Panc1 (cell line): ENCODE data around the gene NEK6. TPM values are rescaled to one million over a fixed set of nuclear protein-coding genes. Genes with fewer than 3 reads are reported as not detected.

Source experiments
- ATAC-seq: fragments of 200-7000 bp; cut with Tn5 transposase; 2 replicates; pipeline ENCODE4 v1.9.1; 2020; ENCODE audit warnings: mild to moderate bottlenecking, moderate library complexity
- BruUV-seq: library from RNA; stranded (reverse); fragments of 400-500 nt; replicated peaks from 2 replicates; lab custom pipeline; 2021; lab: Mats Ljungman, UMichigan
- CTCF ChIA-PET: fragments of 300-600 bp; sonication (Branson Sonifier 250); formaldehyde crosslinking; loops from one replicate; lab custom pipeline; 2022; ENCODE audit warnings: antibody characterized with exemption; lab: Charles Lee
- POLR2A ChIA-PET: fragments of 300-600 bp; sonication (Branson Sonifier 250); formaldehyde crosslinking; loops from one replicate; lab custom pipeline; 2022; ENCODE audit warnings: antibody characterized with exemption; lab: Charles Lee
- DNase-seq: peaks from one replicate; pipeline ENCODE4 v3.0.0-alpha.2; 2010; ENCODE audit warnings: low read depth, low spot score
- H3K27ac ChIP-seq: 2 replicates; pipeline ENCODE4 v1.5.1; 2011; ENCODE audit warnings: mild to moderate bottlenecking, low read length, inconsistent platforms
- H3K27me3 ChIP-seq: fragments of 200-500 bp; sonication (Bioruptor generic); 2 replicates; pipeline ENCODE4 v1.6.0; 2014; ENCODE audit warnings: low read length, inconsistent platforms; ENCODE audit not compliant: control insufficient read depth, insufficient read depth
- H3K36me3 ChIP-seq: fragments of 200-500 bp; sonication (Bioruptor generic); 2 replicates; pipeline ENCODE4 v1.5.1; 2014; ENCODE audit warnings: inconsistent platforms, mild to moderate bottlenecking, low read length, moderate library complexity; ENCODE audit not compliant: control insufficient read depth, insufficient read depth
- H3K4me1 ChIP-seq: 2 replicates; pipeline ENCODE4 v1.5.1; 2011; ENCODE audit warnings: inconsistent platforms, mild to moderate bottlenecking, low read length, moderate library complexity; ENCODE audit not compliant: control insufficient read depth, insufficient read depth
- H3K4me3 ChIP-seq, 2 experiments: 2 replicates each; pipeline ENCODE4 v1.5.1; 2011 to 2012; ENCODE audit warnings: low read depth in 2 of 2, low read length in 2 of 2, mild to moderate bottlenecking in 2 of 2, inconsistent platforms in 1 of 2, moderate library complexity in 1 of 2
- H3K9me3 ChIP-seq: fragments of 200-500 bp; sonication (Bioruptor generic); 2 replicates; pipeline ENCODE4 v1.5.1; 2014; ENCODE audit warnings: low read depth, mild to moderate bottlenecking, inconsistent platforms, low read length, moderate library complexity; ENCODE audit not compliant: control insufficient read depth, insufficient read depth
- CTCF ChIP-seq: fragments of 450-650 bp; IDR thresholded peaks from 2 replicates; pipeline ENCODE4 v1.5.1; 2017; ENCODE audit warnings: mild to moderate bottlenecking
- POLR2AphosphoS5 ChIP-seq: IDR thresholded peaks from 2 replicates; pipeline ENCODE4 v1.6.1; 2012; ENCODE audit warnings: mild to moderate bottlenecking, low read depth, low read length, moderate library complexity
- REST ChIP-seq, 2 experiments: IDR thresholded peaks; 2 replicates each; pipeline ENCODE4 v1.6.1; 2011 to 2012; ENCODE audit warnings: low read depth in 2 of 2, control low read depth in 1 of 2, low read length in 1 of 2, mild to moderate bottlenecking in 1 of 2, moderate library complexity in 1 of 2; ENCODE audit not compliant: insufficient read depth in 1 of 2
- SIN3A ChIP-seq: IDR thresholded peaks from 2 replicates; pipeline ENCODE4 v1.6.1; 2012; ENCODE audit warnings: low read depth, mild to moderate bottlenecking, low read length, moderate library complexity, borderline replicate concordance; ENCODE audit not compliant: insufficient read depth
- TCF7L2 ChIP-seq: IDR thresholded peaks from 2 replicates; pipeline ENCODE4 v1.6.1; 2011; ENCODE audit warnings: mild to moderate bottlenecking, low read depth, low read length, inconsistent platforms
- in situ Hi-C: cut with HindIII; loops from 2 replicates; pipeline ENCODE4 v1.10.0; 2016; ENCODE audit warnings: low sequenced_read_pairs, low pct_unique_long_range_greater_than_20kb
- intact Hi-C: fragments of 100-400 bp; cut with micrococcal nuclease; formaldehyde crosslinking; loops from one replicate; pipeline ENCODE4 v1.10.0; 2022; ENCODE audit not compliant: unreplicated experiment
- total RNA-seq: library from RNA; stranded (reverse); gene quantifications from one replicate; pipeline ENCODE4 v1.2.1, GENCODE V29; 2021; ENCODE audit not compliant: unreplicated experiment

Gene NEK6
- total RNA-seq, 1 experiment from 2014 or later: 56.3 TPM

GRCh38 chr9:124296094-124296493, 38.3 kb downstream of the NEK6 start:
- ATAC-seq (no peak), DNase-seq (no peak)
- TF ChIP-seq POLR2AphosphoS5: no peak
- no peak for TF ChIP-seq CTCF
- TF ChIP-seq REST (IDR thresholded peaks at IDR 0.05; ENCODE audit: insufficient read depth in 1 of 2, low read depth in 2 of 2, low read length in 1 of 2): no peak
- TF ChIP-seq TCF7L2: no peak
- TF ChIP-seq SIN3A: no peak
- in situ Hi-C loops (no loop called here), intact Hi-C loops (no loop called here)
- POLR2A ChIA-PET: no interaction called here
- peak overlapping the region; percentile 94 for H3K27ac ChIP-seq
- no peaks in the 10 kb centered on the region for H3K9me3 ChIP-seq
- CTCF ChIA-PET: no interaction called here
- H3K4me3 ChIP-seq: no peak overlapping the region
- H3K4me1 ChIP-seq: peaks cover 100% of the 10 kb centered on the region
- H3K36me3 ChIP-seq: no peaks in the 10 kb centered on the region
- no TSS peak for BruUV-seq
- no peaks in the 10 kb centered on the region for H3K27me3 ChIP-seq

- H3K4me3 ChIP-seq: no peak overlapping the region
- DNase-seq (no peak), ATAC-seq (peak; percentile 7; the same call in 1 of the 2 replicates)
- intact Hi-C loops: no loop called here
- TF ChIP-seq POLR2AphosphoS5 (no peak; the same call in 1 of the 2 replicates), SIN3A (no peak), CTCF (no peak), TCF7L2 (no peak), REST (IDR thresholded peaks at IDR 0.05; ENCODE audit: insufficient read depth in 1 of 2, low read depth in 2 of 2, low read length in 1 of 2) (no peak)
- ChIA-PET POLR2A (no interaction called here), CTCF (no interaction called here)
- no peaks in the 10 kb centered on the region for H3K27me3 ChIP-seq
- peaks cover 95% of the 10 kb centered on the region for H3K4me1 ChIP-seq
- no peaks in the 10 kb centered on the region for H3K9me3 ChIP-seq
- no peaks in the 10 kb centered on the region for H3K36me3 ChIP-seq
- no TSS peak for BruUV-seq
- in situ Hi-C loops: no loop called here
- peak overlapping the region; percentile 94 for H3K27ac ChIP-seq
Observed at GRCh38 chr9:124296796-124297550, 39.2 kb downstream of the NEK6 start.
